ENCODE measurements around the gene SLC9A3. TPM values are rescaled to one million over a fixed set of nuclear protein-coding genes. Genes with fewer than 3 reads are reported as not detected.
"Not testable (repeated sequence)": the region's sequence is repeated elsewhere in the genome, so short reads cannot be mapped to it uniquely, and the experiment has no call there.

The SLC9A3 gene
- polyA plus RNA-seq, 6 donors from 2014 or later = 0.84 to 2.1 (median 1.6) TPM

- peak overlapping the region in 1 of 6 donors; percentile 29 for H3K27ac Mint-ChIP-seq
- H3K9me3 Mint-ChIP-seq = peaks cover 0 to 11% (median 3%) of the 10 kb centered on the region in 7 donors
- ATAC-seq (ENCODE audit: low read depth in 2 of 2) (no peak), DNase-seq (no peak)
- peaks cover 0 to 4% (median 4%) of the 10 kb centered on the region in 3 donors for H3K4me1 Mint-ChIP-seq
- peaks cover 17 to 41% (median 32%) of the 10 kb centered on the region in 3 donors for H3K27me3 Mint-ChIP-seq
- H3K4me3 Mint-ChIP-seq = no peak overlapping the region
- no peaks in the 10 kb centered on the region for H3K36me3 Mint-ChIP-seq
Observed at GRCh38 chr5:566636-567309, 42.5 kb upstream of the SLC9A3 start.

GRCh38 chr5:565782-566440 lies 41.7 kb upstream of the SLC9A3 start:
- H3K4me1 Mint-ChIP-seq = peaks cover 0 to 4% (median 4%) of the 10 kb centered on the region in 3 donors
- peaks cover 0 to 11% (median 3%) of the 10 kb centered on the region in 7 donors for H3K9me3 Mint-ChIP-seq
- ATAC-seq (ENCODE audit: low read depth in 2 of 2) (no peak), DNase-seq (no peak)
- peak overlapping the region in 1 of 6 donors; percentile 66 for H3K27ac Mint-ChIP-seq
- H3K27me3 Mint-ChIP-seq = peaks cover 17 to 45% (median 32%) of the 10 kb centered on the region in 3 donors
- H3K36me3 Mint-ChIP-seq = no peaks in the 10 kb centered on the region
- peak overlapping the region in 1 of 8 donors; percentile 53 for H3K4me3 Mint-ChIP-seq

GRCh38 chr5:561408-561807 lies 37.2 kb upstream of the SLC9A3 start:
- H3K27me3 Mint-ChIP-seq = peaks cover 26 to 47% (median 27%) of the 10 kb centered on the region in 3 donors
- ATAC-seq (ENCODE audit: low read depth in 2 of 2) (no peak), DNase-seq (no peak)
- peaks cover 0 to 7% (median 0%) of the 10 kb centered on the region in 7 donors for H3K9me3 Mint-ChIP-seq
- H3K4me1 Mint-ChIP-seq = peaks cover 0 to 5% (median 0%) of the 10 kb centered on the region in 3 donors
- no peaks in the 10 kb centered on the region for H3K36me3 Mint-ChIP-seq
- H3K27ac Mint-ChIP-seq = no peak overlapping the region
- no peak overlapping the region for H3K4me3 Mint-ChIP-seq

GRCh38 chr5:560792-561166 lies 36.5 kb upstream of the SLC9A3 start:
- H3K36me3 Mint-ChIP-seq = no peaks in the 10 kb centered on the region
- no peak for ATAC-seq (ENCODE audit: low read depth in 2 of 2)
- peaks cover 0 to 1% (median 0%) of the 10 kb centered on the region in 7 donors for H3K9me3 Mint-ChIP-seq
- no peak for DNase-seq
- no peak overlapping the region for H3K4me3 Mint-ChIP-seq
- peaks cover 0 to 5% (median 0%) of the 10 kb centered on the region in 3 donors for H3K4me1 Mint-ChIP-seq
- peak overlapping the region in 1 of 6 donors; percentile 0 for H3K27ac Mint-ChIP-seq
- H3K27me3 Mint-ChIP-seq = peaks cover 21 to 42% (median 25%) of the 10 kb centered on the region in 3 donors

- no peak for DNase-seq
- ATAC-seq (ENCODE audit: low read depth in 2 of 2) = no peak
- Mint-ChIP-seq H3K4me1 (peaks cover 0 to 5% (median 0%) of the 10 kb centered on the region in 3 donors), H3K36me3 (no peaks in the 10 kb centered on the region), H3K9me3 (peaks cover 0 to 1% (median 0%) of the 10 kb centered on the region in 7 donors), H3K27me3 (peaks cover 20 to 47% (median 25%) of the 10 kb centered on the region in 3 donors), H3K27ac (peak overlapping the region in 1 of 6 donors; percentile 7), H3K4me3 (no peak overlapping the region)
Observed at GRCh38 chr5:558871-559503, 34.7 kb upstream of the SLC9A3 start.

GRCh38 chr5:558326-558725 lies 34.1 kb upstream of the SLC9A3 start:
- Mint-ChIP-seq H3K9me3 (peaks cover 0 to 5% (median 0%) of the 10 kb centered on the region in 7 donors), H3K4me1 (peaks cover 0 to 5% (median 0%) of the 10 kb centered on the region in 3 donors), H3K4me3 (no peak overlapping the region), H3K27ac (no peak overlapping the region), H3K36me3 (no peaks in the 10 kb centered on the region), H3K27me3 (peaks cover 25 to 47% (median 25%) of the 10 kb centered on the region in 3 donors)
- no peak for DNase-seq
- no peak for ATAC-seq (ENCODE audit: low read depth in 2 of 2)

GRCh38 chr5:557917-558316 lies 33.7 kb upstream of the SLC9A3 start:
- not testable (repeated sequence) for H3K4me3 Mint-ChIP-seq; ATAC-seq (ENCODE audit: low read depth in 2 of 2); H3K9me3 Mint-ChIP-seq; H3K4me1 Mint-ChIP-seq; DNase-seq; H3K36me3 Mint-ChIP-seq
- Mint-ChIP-seq H3K27me3 (peaks cover 25 to 47% (median 25%) of the 10 kb centered on the region in 3 donors), H3K27ac (peak overlapping the region in 1 of 6 donors; percentile 79)

- Mint-ChIP-seq H3K9me3 (peaks cover 0 to 5% (median 0%) of the 10 kb centered on the region in 7 donors), H3K36me3 (no peaks in the 10 kb centered on the region), H3K4me1 (peaks cover 0 to 5% (median 0%) of the 10 kb centered on the region in 3 donors), H3K27ac (no peak overlapping the region), H3K27me3 (peaks cover 25 to 47% (median 25%) of the 10 kb centered on the region in 3 donors), H3K4me3 (no peak overlapping the region)
- no peak for DNase-seq
- no peak for ATAC-seq (ENCODE audit: low read depth in 2 of 2)
Observed at GRCh38 chr5:556909-557441, 32.7 kb upstream of the SLC9A3 start.

- Mint-ChIP-seq H3K27ac (no peak overlapping the region), H3K36me3 (peaks cover 0 to 4% of the 10 kb centered on the region in 2 donors), H3K9me3 (peaks cover 0 to 7% (median 2%) of the 10 kb centered on the region in 7 donors), H3K4me3 (no peak overlapping the region), H3K27me3 (peaks cover 24 to 47% (median 26%) of the 10 kb centered on the region in 3 donors), H3K4me1 (peaks cover 0 to under 1% (median 0%) of the 10 kb centered on the region in 3 donors)
- DNase-seq = no peak
- ATAC-seq (ENCODE audit: low read depth in 2 of 2) = no peak
Observed at GRCh38 chr5:555058-555623, 30.9 kb upstream of the SLC9A3 start.

GRCh38 chr5:554284-554988 lies 30.2 kb upstream of the SLC9A3 start:
- H3K4me1 Mint-ChIP-seq = peaks cover 0 to 3% (median 0%) of the 10 kb centered on the region in 3 donors

GRCh38 chr5:553874-554273 lies 29.6 kb upstream of the SLC9A3 start:
- H3K4me3 Mint-ChIP-seq = no peak overlapping the region
- H3K4me1 Mint-ChIP-seq = peaks cover 0 to 6% (median 0%) of the 10 kb centered on the region in 3 donors
- DNase-seq (no peak), ATAC-seq (ENCODE audit: low read depth in 2 of 2) (no peak)
- H3K9me3 Mint-ChIP-seq = peaks cover 0 to 10% (median 6%) of the 10 kb centered on the region in 7 donors
- H3K27me3 Mint-ChIP-seq = peaks cover 29 to 50% (median 31%) of the 10 kb centered on the region in 3 donors
- peaks cover 0 to 14% of the 10 kb centered on the region in 2 donors for H3K36me3 Mint-ChIP-seq
- no peak overlapping the region for H3K27ac Mint-ChIP-seq

More at GRCh38 chr5:554284-554988, 30.2 kb upstream of the SLC9A3 start:
- Mint-ChIP-seq H3K36me3 (peaks cover 0 to 9% of the 10 kb centered on the region in 2 donors), H3K27ac (no peak overlapping the region), H3K9me3 (peaks cover 0 to 10% (median 6%) of the 10 kb centered on the region in 7 donors), H3K27me3 (peaks cover 26 to 50% (median 28%) of the 10 kb centered on the region in 3 donors), H3K4me3 (no peak overlapping the region)
- DNase-seq (no peak), ATAC-seq (ENCODE audit: low read depth in 2 of 2) (no peak)

- H3K4me1 Mint-ChIP-seq = peaks cover 10 to 13% (median 10%) of the 10 kb centered on the region in 3 donors
- H3K9me3 Mint-ChIP-seq = peaks cover 0 to 12% (median 6%) of the 10 kb centered on the region in 7 donors
- DNase-seq (no peak), ATAC-seq (ENCODE audit: low read depth in 2 of 2) (no peak)
- peaks cover 33 to 50% (median 34%) of the 10 kb centered on the region in 3 donors for H3K27me3 Mint-ChIP-seq
- H3K36me3 Mint-ChIP-seq = peaks cover 0 to 16% of the 10 kb centered on the region in 2 donors
- no peak overlapping the region for H3K4me3 Mint-ChIP-seq
- no peak overlapping the region for H3K27ac Mint-ChIP-seq
Observed at GRCh38 chr5:551406-551805, 27.2 kb upstream of the SLC9A3 start.
